Measurements from ENCODE around the gene C1QTNF3.
"Not testable (repeated sequence)": the region's sequence is repeated elsewhere in the genome, so short reads cannot be mapped to it uniquely, and the experiment has no call there.

The C1QTNF3 gene, protein sequence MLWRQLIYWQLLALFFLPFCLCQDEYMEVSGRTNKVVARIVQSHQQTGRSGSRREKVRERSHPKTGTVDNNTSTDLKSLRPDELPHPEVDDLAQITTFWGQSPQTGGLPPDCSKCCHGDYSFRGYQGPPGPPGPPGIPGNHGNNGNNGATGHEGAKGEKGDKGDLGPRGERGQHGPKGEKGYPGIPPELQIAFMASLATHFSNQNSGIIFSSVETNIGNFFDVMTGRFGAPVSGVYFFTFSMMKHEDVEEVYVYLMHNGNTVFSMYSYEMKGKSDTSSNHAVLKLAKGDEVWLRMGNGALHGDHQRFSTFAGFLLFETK

DNA sequence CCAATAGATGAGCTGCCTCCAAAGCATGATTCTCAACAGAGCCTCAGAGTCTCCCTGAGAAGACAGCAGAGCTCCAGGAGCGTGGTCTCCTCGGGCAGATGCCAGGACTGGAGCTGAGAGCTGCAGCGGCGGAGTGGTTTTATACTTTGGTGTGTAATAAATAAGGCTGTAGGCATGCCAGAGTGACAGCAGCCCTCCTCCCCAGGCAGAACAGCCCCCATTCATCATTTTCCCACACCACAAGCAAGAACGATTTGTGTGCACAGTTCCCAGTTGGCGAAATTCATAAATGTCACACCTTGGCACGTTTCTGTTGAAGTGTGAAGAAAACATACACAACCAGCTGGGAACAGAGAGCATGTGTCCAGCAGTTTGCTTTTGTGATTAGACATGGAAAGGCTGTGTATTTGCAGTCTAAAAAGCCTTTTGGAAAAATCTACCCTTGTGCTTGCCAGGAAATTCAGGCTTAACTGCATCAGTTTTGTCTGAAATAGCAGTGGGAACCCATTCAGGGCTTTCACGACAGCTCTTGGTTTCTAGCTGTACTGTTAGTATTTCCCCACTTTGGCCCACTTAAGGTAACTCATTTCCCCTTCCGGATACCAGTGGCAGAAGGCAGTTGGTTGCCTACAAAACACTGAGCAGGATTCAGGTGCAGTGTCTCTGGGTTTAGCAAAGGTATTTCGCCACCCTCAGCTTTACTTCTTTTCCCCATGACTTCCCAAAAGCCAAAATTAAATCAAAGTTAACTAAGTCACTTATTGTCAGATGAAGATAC is at the start of gene C1QTNF3:
Gene C1QTNF3, minus strand, starts transcription at position 115 of the 778 bp plus-strand sequence. Its CDS starts 88 bp downstream, at position 27.
- DNase-seq (ENCODE audit: low spot score) = peak; percentile 84

DNA sequence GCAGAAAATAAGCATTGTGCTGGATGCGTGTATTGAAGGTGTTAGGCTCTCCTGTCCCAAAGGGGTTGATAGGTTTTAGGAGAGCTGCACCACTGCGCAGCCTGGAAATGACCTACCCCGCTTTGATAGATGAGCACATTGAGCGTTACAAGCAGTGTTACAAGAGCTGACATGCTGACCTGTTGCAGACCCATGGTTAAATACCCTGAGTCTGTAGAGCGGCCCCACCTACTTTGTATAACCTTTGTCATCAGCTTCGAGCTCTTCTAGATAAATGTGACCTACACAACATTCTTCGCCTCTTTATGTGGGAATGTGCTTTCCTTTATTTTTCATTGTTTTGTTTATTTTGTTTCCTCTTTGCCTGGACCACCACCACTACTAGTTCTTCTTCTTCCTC is 48.0 kb upstream of the C1QTNF3 start:
- not testable (repeated sequence) for DNase-seq (ENCODE audit: low spot score)

DNA sequence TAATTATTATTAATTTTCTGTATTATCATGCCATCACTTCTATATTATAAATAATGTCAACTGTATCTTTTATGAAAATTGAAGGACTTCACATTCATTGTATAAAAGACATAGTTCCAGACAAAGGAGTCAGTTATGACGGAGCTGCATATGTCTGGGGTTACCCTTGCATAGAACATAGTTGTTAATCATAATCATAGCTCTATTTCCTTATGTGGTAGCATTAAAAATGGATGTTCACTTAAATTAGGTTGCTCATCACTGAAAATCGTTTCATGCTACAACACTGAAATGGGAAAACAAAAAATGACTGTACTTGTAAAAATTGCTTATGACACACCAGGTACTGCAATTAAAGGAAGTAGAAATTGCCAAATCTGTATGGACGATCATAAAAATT is 46.8 kb upstream of the C1QTNF3 start:
- DNase-seq (ENCODE audit: low spot score) = not testable (repeated sequence)

DNA sequence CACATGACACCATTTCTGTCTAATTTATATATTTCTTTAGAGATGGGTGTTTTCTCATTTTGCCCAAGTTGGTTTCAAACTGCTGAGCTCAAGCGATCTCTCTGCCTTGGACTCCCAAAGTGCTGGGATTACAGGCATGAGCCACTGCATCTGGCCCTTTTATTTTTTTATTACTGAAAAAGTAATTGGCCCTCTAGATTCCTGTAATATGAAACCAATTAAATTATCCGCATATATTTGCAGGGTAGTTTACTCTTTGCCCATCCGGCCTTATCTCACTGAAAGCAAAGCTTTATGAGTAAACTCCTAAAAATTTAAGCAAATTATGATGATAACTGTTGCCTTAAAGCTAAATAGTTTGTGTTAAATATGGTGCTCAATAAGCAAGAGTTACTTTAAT is 44.7 kb upstream of the C1QTNF3 start:
- DNase-seq (ENCODE audit: low spot score) = not testable (repeated sequence)

DNA sequence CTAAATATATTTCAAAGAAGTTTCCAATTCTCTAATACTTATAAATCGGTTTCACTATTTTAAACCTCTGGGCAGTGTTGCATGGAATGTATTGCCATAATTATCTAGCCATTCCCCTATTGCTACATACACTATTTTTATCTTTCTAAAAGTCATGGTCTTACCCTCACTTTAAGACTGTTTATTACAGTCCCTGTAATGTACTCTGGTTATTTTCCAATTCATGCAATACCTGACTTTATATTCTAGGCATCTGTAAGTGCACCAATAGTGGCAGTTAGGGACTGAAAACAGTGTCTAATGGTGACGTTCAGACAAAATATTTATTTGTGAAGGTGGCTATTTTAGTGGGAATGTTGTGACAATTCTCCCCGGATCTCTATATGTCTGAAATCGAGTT is 40.9 kb upstream of the C1QTNF3 start:
- DNase-seq (ENCODE audit: low spot score) = not testable (repeated sequence)

DNA sequence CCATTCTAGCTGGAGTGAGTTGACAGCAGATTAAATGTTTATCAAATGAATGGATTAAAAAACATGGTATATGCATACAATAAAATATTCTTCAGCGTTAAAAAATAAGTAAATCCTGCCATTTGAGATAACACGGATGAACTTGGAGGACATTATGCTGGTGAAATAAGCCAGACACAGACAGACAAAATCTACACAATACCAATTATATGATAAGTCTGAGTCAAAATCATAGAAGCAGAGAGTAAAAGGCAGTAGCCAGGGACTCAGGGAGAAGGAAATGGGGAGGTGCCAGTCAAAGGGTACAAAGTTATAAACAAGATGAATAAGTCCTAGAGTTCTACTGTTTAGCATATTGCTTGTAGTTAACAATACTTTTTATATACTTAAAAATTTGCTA is 36.5 kb upstream of the C1QTNF3 start:
- not testable (repeated sequence) for DNase-seq (ENCODE audit: low spot score)

DNA sequence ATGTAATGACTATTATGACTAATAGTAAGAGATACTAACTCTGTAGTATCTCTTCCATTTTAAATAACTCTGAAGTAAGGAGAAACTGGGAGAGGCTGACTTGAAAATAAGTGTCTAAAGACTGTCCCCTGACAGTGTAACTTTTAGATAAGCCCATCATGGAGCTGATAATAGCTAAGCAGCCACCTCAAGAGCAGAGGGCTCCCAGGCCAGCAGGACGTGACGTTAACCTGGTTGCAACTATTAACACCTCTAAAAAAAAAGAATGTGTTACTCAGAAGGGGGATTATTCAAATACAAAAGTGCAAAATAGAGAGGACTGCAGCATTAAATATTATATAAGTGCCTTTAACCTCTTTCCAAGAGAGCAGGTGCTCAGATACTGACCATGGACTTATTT is 34.6 kb upstream of the C1QTNF3 start:
- not testable (repeated sequence) for DNase-seq (ENCODE audit: low spot score)

DNA sequence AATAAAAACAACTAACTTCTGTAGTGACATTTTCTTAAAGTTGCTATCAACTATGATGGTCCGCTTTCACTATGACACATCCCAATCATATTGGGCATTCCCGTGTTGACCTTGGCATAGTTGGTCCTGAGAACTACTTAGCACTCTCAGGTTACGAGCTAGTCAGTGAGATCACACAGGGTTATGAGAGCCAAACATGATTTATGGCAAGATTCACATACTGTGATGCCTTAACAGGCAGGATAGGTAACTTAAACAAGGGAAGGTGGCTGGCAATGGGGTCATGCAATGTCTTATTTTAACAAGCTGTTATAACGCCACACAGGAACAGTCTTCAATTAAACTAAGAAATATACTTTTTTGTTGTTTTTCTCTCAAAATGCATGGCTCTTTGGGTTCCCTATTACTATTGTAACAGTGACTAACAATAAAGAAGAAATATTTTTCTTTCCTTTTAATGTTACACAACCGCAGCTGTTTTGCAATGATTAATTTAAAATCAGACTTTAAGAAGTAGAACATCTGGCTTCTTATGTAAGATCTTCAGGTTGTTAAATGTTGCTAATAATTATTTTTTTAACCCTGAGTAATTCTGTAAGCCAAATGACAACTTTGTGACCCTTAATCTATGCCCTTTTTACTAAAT is 33.8 kb upstream of the C1QTNF3 start:
- not testable (repeated sequence) for DNase-seq (ENCODE audit: low spot score)

DNA sequence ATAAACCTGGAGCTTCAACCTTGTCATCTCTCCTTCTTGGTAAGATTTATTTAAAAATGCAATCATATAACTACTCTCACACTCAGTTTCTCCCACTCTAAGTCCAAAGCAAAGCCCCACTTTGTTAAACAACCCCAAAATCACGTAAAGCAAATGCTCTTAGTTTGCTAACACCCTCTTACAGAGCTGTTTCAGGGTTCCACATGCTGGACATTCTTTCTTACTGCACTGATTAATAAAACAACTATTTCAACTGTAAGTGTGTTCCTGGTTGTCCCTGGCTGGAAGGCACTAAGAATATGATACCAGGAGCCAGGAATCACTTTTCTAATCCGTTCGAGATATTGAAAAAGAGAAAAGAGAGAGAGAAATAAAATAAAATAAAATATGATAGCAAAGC is 31.5 kb upstream of the C1QTNF3 start:
- DNase-seq (ENCODE audit: low spot score) = not testable (repeated sequence)

DNA sequence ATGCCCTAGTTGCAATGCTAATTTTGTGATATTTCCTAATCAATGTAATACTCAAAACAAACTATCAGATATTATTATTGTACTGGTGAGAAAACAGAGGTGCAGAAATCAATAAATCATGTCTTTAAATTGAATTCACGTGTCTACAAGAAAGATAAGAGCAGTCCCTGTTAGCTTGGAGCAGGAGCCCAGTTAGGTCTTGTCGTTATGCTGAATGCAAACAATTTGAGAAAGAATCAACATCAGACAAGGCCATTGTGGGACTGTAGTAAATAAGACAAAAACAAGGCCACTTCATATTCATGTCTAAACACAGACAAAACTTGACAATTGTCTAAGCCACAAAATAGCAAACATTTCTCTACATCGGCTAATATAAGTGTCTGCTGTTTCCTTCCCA is 31.1 kb upstream of the C1QTNF3 start:
- not testable (repeated sequence) for DNase-seq (ENCODE audit: low spot score)

DNA sequence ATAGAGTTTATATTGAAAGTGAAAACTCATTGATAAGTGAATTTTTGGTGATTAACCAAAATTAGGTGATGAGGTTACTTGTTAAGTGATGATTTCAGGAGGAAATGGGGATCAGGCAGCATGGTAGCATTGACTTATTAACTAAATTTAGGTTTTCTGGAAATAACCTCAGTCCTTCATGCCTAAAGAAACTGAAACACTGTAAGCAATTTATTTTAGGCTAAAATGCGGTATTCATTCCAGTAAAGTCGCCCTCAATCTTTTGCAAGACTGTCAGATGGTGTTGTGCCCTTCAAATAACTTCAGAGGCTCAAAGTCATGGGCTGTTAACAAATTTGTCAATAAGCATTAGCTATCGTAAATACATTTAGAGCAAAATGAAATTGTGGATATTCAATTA is 27.6 kb upstream of the C1QTNF3 start:
- DNase-seq (ENCODE audit: low spot score) = not testable (repeated sequence)

DNA sequence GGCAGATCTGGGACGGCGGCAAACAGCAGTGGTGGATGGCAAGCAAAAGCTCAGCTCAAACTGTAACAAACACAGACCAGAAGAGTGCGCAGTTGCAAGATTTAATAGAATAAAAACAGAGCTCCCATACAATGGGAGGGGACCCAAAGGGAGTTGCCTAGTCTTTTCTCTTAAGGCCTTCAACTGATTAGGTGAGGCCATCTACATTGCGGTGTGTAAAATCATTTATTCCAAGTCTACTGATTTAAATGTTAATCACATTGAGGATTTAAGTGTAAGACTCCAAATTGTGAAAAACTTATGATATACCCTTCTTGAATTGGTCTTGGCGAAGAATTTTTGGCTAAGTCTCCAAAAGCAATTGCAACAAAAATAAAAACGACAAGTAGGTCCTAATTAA is 21.6 kb upstream of the C1QTNF3 start:
- no peak for DNase-seq (ENCODE audit: low spot score)

DNA sequence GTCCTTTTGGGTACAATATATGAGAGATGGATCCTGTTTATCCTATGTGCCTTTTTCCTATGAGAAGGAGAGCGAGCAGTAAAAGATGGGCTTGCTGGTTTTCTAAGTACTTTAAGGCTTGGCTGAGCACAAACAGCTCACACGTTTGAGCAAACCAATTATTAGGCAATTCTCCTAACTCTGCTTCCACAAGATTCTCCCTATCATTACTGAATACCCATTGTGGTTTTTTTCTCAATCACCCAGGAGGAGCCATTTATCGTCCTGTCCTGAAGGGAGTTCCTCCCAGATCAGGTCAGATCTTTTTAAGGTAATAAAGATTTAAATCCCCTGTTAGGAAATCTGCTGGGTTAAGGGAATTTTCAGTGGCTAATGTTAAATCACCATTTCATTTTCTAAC is 19.4 kb upstream of the C1QTNF3 start:
- no peak for DNase-seq (ENCODE audit: low spot score)

DNA sequence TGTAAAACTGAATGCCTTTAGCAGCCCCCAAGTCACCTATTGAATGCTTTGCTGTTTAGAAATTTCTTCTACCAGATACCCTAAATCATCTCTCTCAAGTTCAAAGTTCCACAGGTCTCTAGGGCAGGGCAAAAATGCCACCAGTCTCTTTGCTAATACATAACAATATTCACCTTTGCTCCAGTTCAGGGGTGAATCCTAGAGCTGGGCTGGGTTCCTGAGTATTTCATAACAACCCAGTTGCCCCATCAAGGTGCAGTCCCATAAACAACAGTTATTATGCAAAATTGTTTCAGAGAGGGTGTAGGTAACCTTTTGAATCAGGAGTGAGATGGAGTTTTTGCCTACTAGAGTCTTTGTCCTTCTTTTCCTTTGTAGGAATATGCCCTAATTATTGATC is 19.0 kb upstream of the C1QTNF3 start:
- no peak for DNase-seq (ENCODE audit: low spot score)

DNA sequence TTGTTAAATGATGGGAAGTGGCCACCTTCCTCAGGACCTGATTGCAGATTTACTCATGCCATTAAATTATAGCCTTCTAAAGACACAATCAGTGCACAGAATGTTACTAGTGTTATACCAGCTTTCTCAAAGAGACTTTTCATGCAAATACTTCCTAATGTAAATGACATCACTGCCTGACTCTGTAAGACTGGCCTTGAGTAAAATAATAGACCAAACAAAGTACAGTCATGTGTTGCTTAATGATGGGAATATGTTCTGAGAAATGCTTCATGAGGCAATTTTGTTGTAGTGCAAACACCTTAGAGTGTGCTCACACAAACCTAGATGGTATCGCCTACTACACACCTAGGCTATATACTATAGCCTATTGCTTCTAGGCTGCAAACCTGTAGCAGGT is 17.0 kb upstream of the C1QTNF3 start:
- no peak for DNase-seq (ENCODE audit: low spot score)

DNA sequence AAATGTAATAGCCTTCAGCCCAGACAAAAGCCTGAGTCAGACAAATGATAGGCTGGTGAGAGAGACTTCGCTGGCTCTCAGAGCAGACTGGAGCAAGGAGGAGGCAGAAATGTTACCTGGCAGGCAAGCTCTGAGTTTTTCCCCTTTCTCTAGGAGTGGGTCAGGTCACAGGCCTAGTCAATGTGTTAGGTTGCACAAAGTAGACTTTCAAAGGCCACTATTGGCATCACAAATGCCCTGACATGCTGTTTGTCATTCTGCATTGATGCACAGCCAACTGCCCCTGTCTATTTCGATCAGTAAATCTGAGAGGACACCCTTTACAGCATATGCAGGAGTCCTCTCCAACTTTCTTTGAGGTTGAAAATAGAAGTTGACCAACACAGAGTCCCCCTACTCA is 15.5 kb upstream of the C1QTNF3 start:
- no peak for DNase-seq (ENCODE audit: low spot score)

DNA sequence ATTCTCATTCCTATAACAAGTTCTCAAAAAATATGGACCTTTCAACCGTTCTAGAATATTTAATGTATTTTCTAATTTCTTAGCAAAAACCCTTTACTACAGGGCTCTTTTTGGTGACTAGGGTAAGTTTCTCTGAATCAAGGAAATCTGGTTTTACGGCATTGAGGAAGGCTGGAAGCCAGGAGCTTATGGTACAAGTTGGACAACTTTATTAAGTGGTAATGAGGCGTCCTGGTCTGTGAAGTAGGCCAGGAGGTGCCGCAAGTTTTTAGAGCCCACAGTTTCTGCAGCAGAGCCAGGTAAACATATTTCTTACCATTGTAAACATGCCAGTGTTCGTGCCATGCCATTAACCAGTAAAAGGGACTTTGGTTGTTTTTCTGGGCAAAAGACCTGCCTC is 14.6 kb upstream of the C1QTNF3 start:
- no peak for DNase-seq (ENCODE audit: low spot score)

DNA sequence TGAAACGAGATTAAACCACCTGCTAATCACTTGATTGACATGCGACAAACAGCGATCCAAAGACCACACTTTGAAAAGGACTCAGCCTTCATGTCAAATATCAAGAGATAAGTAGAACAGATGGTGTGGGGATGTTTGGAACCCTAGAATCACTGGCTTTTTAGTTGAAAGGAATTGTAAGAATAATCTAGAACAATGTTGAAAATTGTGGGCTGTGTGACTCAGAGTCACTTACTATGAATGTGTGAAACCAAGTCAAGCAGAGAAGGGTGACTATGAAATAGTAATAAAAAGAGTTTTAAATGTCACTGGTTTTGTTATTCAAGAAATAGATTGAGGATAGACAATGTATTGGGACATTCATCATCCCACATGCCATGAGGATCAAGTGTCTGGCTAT is 14.1 kb upstream of the C1QTNF3 start:
- no peak for DNase-seq (ENCODE audit: low spot score)

DNA sequence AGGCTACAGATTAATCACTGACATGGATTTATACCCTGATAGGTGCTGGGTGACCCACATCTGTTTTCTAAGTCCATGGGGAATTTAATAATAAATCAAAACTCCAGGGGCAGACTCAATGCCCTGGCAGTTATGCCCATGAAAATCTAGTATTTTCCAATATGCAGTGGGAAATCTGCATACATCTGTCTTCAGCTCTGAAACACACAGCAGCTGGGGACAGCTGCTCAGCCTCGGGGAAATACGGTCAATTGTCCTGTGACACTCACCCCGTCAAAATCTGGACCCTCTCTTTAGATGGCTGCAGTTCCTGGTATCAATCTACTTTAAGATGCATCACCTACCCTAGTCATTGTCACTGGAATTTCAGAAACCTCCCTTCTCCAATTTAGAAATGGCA is 12.7 kb upstream of the C1QTNF3 start:
- DNase-seq (ENCODE audit: low spot score) = no peak

DNA sequence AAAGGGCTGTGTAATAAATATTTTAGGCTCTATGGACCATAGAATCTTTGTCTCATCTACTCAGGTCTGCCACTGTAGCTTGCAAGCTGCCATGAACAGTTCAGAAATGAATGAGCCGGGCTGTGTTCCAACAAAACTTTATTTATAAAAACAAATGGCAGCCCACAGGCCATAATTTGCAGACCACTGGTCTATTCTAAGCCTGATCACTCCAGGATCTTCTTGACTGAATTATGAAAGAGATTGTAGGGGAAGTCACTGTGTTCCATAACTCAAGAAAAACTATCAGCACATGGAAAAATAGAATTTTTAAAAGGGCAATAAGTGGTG is 11.4 kb upstream of the C1QTNF3 start:
- DNase-seq (ENCODE audit: low spot score) = no peak

DNA sequence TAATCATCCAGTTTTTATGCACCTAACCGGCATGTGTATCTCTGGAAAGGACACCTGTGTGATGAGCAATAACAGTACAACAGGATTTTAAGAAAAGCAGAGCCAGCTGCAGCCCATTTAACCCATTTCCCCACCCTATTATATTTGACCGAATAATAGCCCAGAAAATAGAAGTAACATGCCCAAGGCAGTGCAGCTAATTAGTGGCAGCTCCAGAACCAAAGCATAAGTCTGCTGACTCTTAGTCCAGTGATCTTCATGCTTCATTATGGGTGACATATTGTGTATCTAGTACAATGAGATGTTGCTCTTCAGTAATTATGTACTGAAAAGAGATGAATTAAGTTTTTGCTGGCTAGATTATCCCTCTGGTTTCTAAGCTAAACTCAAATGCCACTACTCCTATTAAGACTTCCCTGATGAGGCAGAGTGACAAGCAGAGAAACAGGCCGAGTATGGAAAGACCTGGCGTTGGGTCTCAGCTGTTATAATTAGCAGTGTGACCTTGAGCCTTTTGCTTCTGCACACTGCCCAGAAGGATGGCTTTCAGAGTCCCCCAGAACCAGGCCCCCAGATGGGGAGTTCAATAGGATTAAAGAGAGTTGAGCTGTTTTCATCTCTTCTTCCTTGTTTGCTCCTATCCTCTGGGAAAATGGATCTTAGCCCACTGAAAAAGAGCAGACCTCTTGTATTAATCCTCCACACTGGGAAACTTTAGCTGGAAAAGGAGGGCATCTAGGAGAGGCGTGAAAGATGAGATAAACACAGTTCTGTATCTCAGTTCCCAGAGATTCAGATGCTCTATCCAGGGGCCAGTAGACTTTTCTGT is 10.8 kb upstream of the C1QTNF3 start:
- no peak for DNase-seq (ENCODE audit: low spot score)

DNA sequence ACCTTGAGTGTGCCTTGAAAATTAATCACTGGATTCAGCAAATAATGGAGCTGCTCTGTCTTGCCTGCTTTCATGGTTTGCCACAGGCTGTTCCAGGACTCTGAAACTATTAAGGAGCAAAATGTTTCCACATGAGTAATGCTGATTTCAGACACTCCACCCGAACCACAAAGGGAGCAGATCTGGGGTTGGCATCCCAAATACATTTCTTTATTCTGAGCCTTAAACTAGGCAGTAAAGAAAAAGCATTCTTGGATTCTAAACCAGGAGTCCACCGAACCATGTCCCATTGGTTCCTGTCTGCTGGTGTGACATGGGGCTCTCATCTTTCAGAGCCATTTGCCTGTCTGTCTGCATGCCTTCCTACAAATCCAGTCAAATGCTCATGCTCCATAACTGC is 10.1 kb upstream of the C1QTNF3 start:
- no peak for DNase-seq (ENCODE audit: low spot score)

Measured in left forelimb (tissue), 1 donor.